OCI-LY7 (cell line): ENCODE measurements around the gene DYNC1I1.

Source experiments
- EZH2phosphoT487 ChIP-seq: fragments of 200-600 bp; sonication (generic); IDR thresholded peaks from 2 replicates; pipeline ENCODE4 v1.6.1; 2018; ENCODE audit warnings: low read depth, borderline replicate concordance, mild to moderate bottlenecking, mixed run types, antibody characterized with exemption, low read length, moderate library complexity, mixed read lengths
- TF ChIP-seq, protein P1 (sequence below): fragments of 200-600 bp; sonication (generic); conservative IDR thresholded peaks from 2 replicates; pipeline ENCODE4 v1.5.1; 2014; ENCODE audit warnings: mild to moderate bottlenecking, antibody characterized with exemption, low read length, moderate library complexity, mixed read lengths

GRCh38 chr7:95883217-95883616 is 110.9 kb downstream of the DYNC1I1 start:
- TF ChIP-seq, protein P1, sequence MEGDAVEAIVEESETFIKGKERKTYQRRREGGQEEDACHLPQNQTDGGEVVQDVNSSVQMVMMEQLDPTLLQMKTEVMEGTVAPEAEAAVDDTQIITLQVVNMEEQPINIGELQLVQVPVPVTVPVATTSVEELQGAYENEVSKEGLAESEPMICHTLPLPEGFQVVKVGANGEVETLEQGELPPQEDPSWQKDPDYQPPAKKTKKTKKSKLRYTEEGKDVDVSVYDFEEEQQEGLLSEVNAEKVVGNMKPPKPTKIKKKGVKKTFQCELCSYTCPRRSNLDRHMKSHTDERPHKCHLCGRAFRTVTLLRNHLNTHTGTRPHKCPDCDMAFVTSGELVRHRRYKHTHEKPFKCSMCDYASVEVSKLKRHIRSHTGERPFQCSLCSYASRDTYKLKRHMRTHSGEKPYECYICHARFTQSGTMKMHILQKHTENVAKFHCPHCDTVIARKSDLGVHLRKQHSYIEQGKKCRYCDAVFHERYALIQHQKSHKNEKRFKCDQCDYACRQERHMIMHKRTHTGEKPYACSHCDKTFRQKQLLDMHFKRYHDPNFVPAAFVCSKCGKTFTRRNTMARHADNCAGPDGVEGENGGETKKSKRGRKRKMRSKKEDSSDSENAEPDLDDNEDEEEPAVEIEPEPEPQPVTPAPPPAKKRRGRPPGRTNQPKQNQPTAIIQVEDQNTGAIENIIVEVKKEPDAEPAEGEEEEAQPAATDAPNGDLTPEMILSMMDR, result no peak
- no peak for TF ChIP-seq EZH2phosphoT487
